Left ventricle myocardium inferior (tissue), 1 donor: ENCODE measurements around the gene CDH4. TPM values are rescaled to one million over a fixed set of nuclear protein-coding genes. Genes with fewer than 3 reads are reported as not detected.

Source experiments
- DNase-seq: peaks from one replicate; pipeline ENCODE4 v3.0.0-alpha.2; 2020
- H3K27ac ChIP-seq: fragments of 200-600 bp; replicated peaks from 2 replicates; pipeline ENCODE4 v1.8.0; 2021
- H3K27me3 ChIP-seq: fragments of 200-600 bp; 2 replicates; pipeline ENCODE4 v1.8.0; 2021; ENCODE audit warnings: low read depth
- H3K36me3 ChIP-seq: fragments of 200-600 bp; 2 replicates; pipeline ENCODE4 v1.8.0; 2021
- H3K4me1 ChIP-seq: fragments of 200-600 bp; 2 replicates; pipeline ENCODE4 v1.8.0; 2021
- H3K4me3 ChIP-seq: fragments of 200-600 bp; 2 replicates; pipeline ENCODE4 v1.8.0; 2021; ENCODE audit warnings: mild to moderate bottlenecking, moderate library complexity
- H3K9me3 ChIP-seq: fragments of 200-600 bp; replicated peaks from 2 replicates; pipeline ENCODE4 v1.8.0; 2021
- CTCF ChIP-seq: fragments of 200-600 bp; IDR thresholded peaks from 2 replicates; pipeline ENCODE4 v1.8.0; 2021; ENCODE audit warnings: antibody characterized with exemption, mild to moderate bottlenecking, borderline replicate concordance
- intact Hi-C: fragments of 100-400 bp; cut with micrococcal nuclease; formaldehyde crosslinking; loops from one replicate; pipeline ENCODE4 v1.11.0; 2022
- total RNA-seq: library from RNA; stranded (reverse); fragmentation: NEBNext Ultra II Directional; extraction: Animal tissue kit (Norgen Biotek cat#: 25700); gene quantifications from one replicate; pipeline ENCODE4 v1.2.1, GENCODE V29; 2021
- donor health status: DM: no; HTN: yes; CAD: no; lungs with severe emphysema.

Gene CDH4
- total RNA-seq, 1 donor from 2014 or later = 0.05 TPM

GRCh38 chr20:61600016-61600415 is 348.0 kb downstream of the CDH4 start:
- DNase-seq = no peak
- H3K9me3 ChIP-seq = peaks cover 41% of the 10 kb centered on the region
- H3K27ac ChIP-seq = no peak overlapping the region
- no peaks in the 10 kb centered on the region for H3K4me1 ChIP-seq
- TF ChIP-seq CTCF = no peak
- intact Hi-C loops = no loop called here
- H3K36me3 ChIP-seq = no peaks in the 10 kb centered on the region
- H3K27me3 ChIP-seq = peaks cover 53% of the 10 kb centered on the region
- no peak overlapping the region for H3K4me3 ChIP-seq

GRCh38 chr20:61601361-61601760 is 349.3 kb downstream of the CDH4 start:
- Histone ChIP-seq H3K27ac (no peak overlapping the region), H3K27me3 (peaks cover 63% of the 10 kb centered on the region), H3K9me3 (peaks cover 27% of the 10 kb centered on the region), H3K4me3 (no peak overlapping the region), H3K4me1 (no peaks in the 10 kb centered on the region), H3K36me3 (no peaks in the 10 kb centered on the region)
- no peak for TF ChIP-seq CTCF
- no peak for DNase-seq
- intact Hi-C loops = no loop called here

GRCh38 chr20:61601853-61602252 is 349.8 kb downstream of the CDH4 start:
- H3K9me3 ChIP-seq = peaks cover 22% of the 10 kb centered on the region
- peaks cover 68% of the 10 kb centered on the region for H3K27me3 ChIP-seq
- intact Hi-C loops = no loop called here
- no peak for DNase-seq
- H3K27ac ChIP-seq = no peak overlapping the region
- no peaks in the 10 kb centered on the region for H3K36me3 ChIP-seq
- no peak for TF ChIP-seq CTCF
- H3K4me3 ChIP-seq = no peak overlapping the region
- no peaks in the 10 kb centered on the region for H3K4me1 ChIP-seq

GRCh38 chr20:61603715-61604114 is 351.7 kb downstream of the CDH4 start:
- no peak for TF ChIP-seq CTCF
- peaks cover 13% of the 10 kb centered on the region for H3K9me3 ChIP-seq
- H3K4me3 ChIP-seq = no peak overlapping the region
- intact Hi-C loops = no loop called here
- no peaks in the 10 kb centered on the region for H3K4me1 ChIP-seq
- no peak overlapping the region for H3K27ac ChIP-seq
- no peak for DNase-seq
- H3K27me3 ChIP-seq = peaks cover 55% of the 10 kb centered on the region
- no peaks in the 10 kb centered on the region for H3K36me3 ChIP-seq

- H3K4me3 ChIP-seq = no peak overlapping the region
- peaks cover 13% of the 10 kb centered on the region for H3K9me3 ChIP-seq
- H3K4me1 ChIP-seq = no peaks in the 10 kb centered on the region
- DNase-seq = no peak
- intact Hi-C loops = no loop called here
- no peak for TF ChIP-seq CTCF
- H3K36me3 ChIP-seq = no peaks in the 10 kb centered on the region
- H3K27me3 ChIP-seq = peaks cover 57% of the 10 kb centered on the region
- H3K27ac ChIP-seq = no peak overlapping the region
Observed at GRCh38 chr20:61604549-61604948, 352.5 kb downstream of the CDH4 start.

GRCh38 chr20:61605283-61605682 is 353.2 kb downstream of the CDH4 start:
- H3K27me3 ChIP-seq = peaks cover 56% of the 10 kb centered on the region
- intact Hi-C loops = no loop called here

More at GRCh38 chr20:61605283-61605682, 353.2 kb downstream of the CDH4 start:
- Histone ChIP-seq H3K9me3 (peaks cover 13% of the 10 kb centered on the region), H3K27ac (no peak overlapping the region), H3K36me3 (no peaks in the 10 kb centered on the region), H3K4me1 (no peaks in the 10 kb centered on the region), H3K4me3 (no peak overlapping the region)
- TF ChIP-seq CTCF = no peak
- no peak for DNase-seq
